GM19372 (cell line): ENCODE results near the gene SLC5A7.

Source experiments
- ATAC-seq: cut with Tn5 transposase; IDR thresholded peaks from one replicate; pipeline ENCODE4 v1.9.1; 2021; ENCODE audit warnings: mild to moderate bottlenecking, low read depth, moderate library complexity; ENCODE audit not compliant: unreplicated experiment

The SLC5A7 gene

GRCh38 chr2:107986278-107987217, at the start of gene SLC5A7:
Gene SLC5A7, plus strand, starts transcription at chr2:107986524. Its CDS starts 1,632 bp downstream, at chr2:107988156.
- no peak for ATAC-seq

GRCh38 chr2:107961395-107961794, 24.9 kb upstream of the SLC5A7 start:
- no peak for ATAC-seq

GRCh38 chr2:107964185-107964584, 22.1 kb upstream of the SLC5A7 start:
- no peak for ATAC-seq

- ATAC-seq: no peak
Observed at GRCh38 chr2:107984707-107985106, 1.6 kb upstream of the SLC5A7 start.

GRCh38 chr2:107988108-107988507, 1.8 kb downstream of the SLC5A7 start:
- ATAC-seq: no peak

- no peak for ATAC-seq
Observed at GRCh38 chr2:107989445-107989844, 3.1 kb downstream of the SLC5A7 start.

- ATAC-seq: no peak
Observed at GRCh38 chr2:107990718-107991117, 4.4 kb downstream of the SLC5A7 start.

GRCh38 chr2:107992069-107992468, 5.7 kb downstream of the SLC5A7 start:
- ATAC-seq: no peak

- no peak for ATAC-seq
Observed at GRCh38 chr2:107999158-107999557, 12.8 kb downstream of the SLC5A7 start.

GRCh38 chr2:108010912-108011591, 24.7 kb downstream of the SLC5A7 start:
- no peak for ATAC-seq

- no peak for ATAC-seq
Observed at GRCh38 chr2:108013305-108013704, 27.0 kb downstream of the SLC5A7 start.

GRCh38 chr2:108022628-108023027, 36.3 kb downstream of the SLC5A7 start:
- no peak for ATAC-seq

- ATAC-seq: no peak
Observed at GRCh38 chr2:108023776-108024175, 37.5 kb downstream of the SLC5A7 start.

- ATAC-seq: no peak
Observed at GRCh38 chr2:108026092-108026794, 39.9 kb downstream of the SLC5A7 start.

- ATAC-seq: no peak
Observed at GRCh38 chr2:108029496-108029895, 43.2 kb downstream of the SLC5A7 start.

GRCh38 chr2:108029912-108030311, 43.6 kb downstream of the SLC5A7 start:
- no peak for ATAC-seq

- ATAC-seq: no peak
Observed at GRCh38 chr2:108031471-108031941, 45.2 kb downstream of the SLC5A7 start.

GRCh38 chr2:108034843-108035242, 48.5 kb downstream of the SLC5A7 start:
- ATAC-seq: no peak

GRCh38 chr2:108048752-108049151, 62.4 kb downstream of the SLC5A7 start:
- ATAC-seq: no peak

GRCh38 chr2:108058576-108059137, 72.3 kb downstream of the SLC5A7 start:
- no peak for ATAC-seq
